ENCODE results near the gene CDC34. TPM values are rescaled to one million over a fixed set of nuclear protein-coding genes. Genes with fewer than 3 reads are reported as not detected.

Gene CDC34
- total and polyA plus RNA-seq, 3 donors from 2014 or later: 149 to 249 (median 205) TPM

- H3K9me3 ChIP-seq: no peaks in the 10 kb centered on the region
- intact Hi-C loops (cut with DNase I; ENCODE audit: low total_unique reads): no loop called here
- 2 to 3% methylated on average over 36 to 45 of the region's 45 CpGs for WGBS, 2 donors
These were observed 39.5 kb downstream of the CDC34 start for GRCh38 chr19:570937-571565.

DNA sequence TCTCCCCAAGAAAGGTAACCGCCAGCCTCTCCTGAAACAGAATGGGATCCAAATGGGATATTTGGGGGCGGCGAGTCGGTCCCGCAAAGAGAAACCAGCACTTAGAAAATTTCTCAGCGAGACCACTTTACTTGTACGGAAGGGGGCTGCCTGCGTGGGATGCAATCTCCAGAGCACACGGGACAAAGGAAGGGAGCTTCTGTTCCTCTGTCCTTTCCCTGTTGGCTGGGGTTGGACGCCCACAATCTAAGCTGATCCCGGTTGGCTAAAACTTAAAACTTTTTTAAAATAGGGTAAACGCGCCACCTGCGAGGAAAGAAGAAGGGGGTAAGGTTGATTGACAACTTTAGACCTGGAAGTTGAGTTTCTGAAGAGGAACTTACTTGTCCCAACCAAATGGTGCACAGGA lies 40.0 kb downstream of the CDC34 start:
- Histone ChIP-seq H3K4me3 (peak overlapping the region; percentile 98 to 100), H3K36me3 (ENCODE audit: low read depth, missing control alignments) (no peaks in the 10 kb centered on the region), H3K9me3 (no peaks in the 10 kb centered on the region), H3K27me3 (no peaks in the 10 kb centered on the region), H3K4me1 (peaks cover 42% of the 10 kb centered on the region), H3K27ac (peak overlapping the region; percentile 44 to 70)
- TF ChIP-seq POLR2A (IDR thresholded peaks at IDR 0.05) (no peak), CTCF (IDR thresholded peaks at IDR 0.05) (no peak)
- no peak for DNase-seq
- WGBS, 2 donors: 1 to 2% methylated on average over 14 of the region's 14 CpGs
- intact Hi-C loops (cut with DNase I; ENCODE audit: low total_unique reads): no loop called here

More at GRCh38 chr19:570937-571565, 39.5 kb downstream of the CDC34 start:
- TF ChIP-seq POLR2A (IDR thresholded peaks at IDR 0.05): no peak
- no peak for TF ChIP-seq CTCF (IDR thresholded peaks at IDR 0.05)
- H3K4me1 ChIP-seq: peaks cover 37% of the 10 kb centered on the region
- peak overlapping the region; percentile 98 to 100 for H3K4me3 ChIP-seq
- H3K27ac ChIP-seq: peak overlapping the region; percentile 44 to 70
- DNase-seq: peak; percentile 59
- no peaks in the 10 kb centered on the region for H3K36me3 ChIP-seq (ENCODE audit: low read depth, missing control alignments)
- no peaks in the 10 kb centered on the region for H3K27me3 ChIP-seq

- H3K9me3 ChIP-seq: no peaks in the 10 kb centered on the region
- H3K4me3 ChIP-seq: peak within 1 kb of the TSS; percentile 98 to 100
- 0% methylated on average over 16 to 75 of the region's 79 CpGs for whole genome bisulfite sequencing, 2 donors
- peak within 1 kb of the TSS; percentile 93 to 97 for H3K27ac ChIP-seq
- H3K4me1 ChIP-seq: peaks cover 49% of the 10 kb centered on the region
- H3K27me3 ChIP-seq: no peaks in the 10 kb centered on the region
- DNase-seq: peak; percentile 98
- H3K36me3 ChIP-seq (ENCODE audit: low read depth, missing control alignments): no peaks in the 10 kb centered on the region
- intact Hi-C loops (cut with DNase I; ENCODE audit: low total_unique reads): no loop called here
- peak; percentile 99 for TF ChIP-seq POLR2A (IDR thresholded peaks at IDR 0.05)
- peak in 2 of 3 experiments; percentile 7 to 16 for TF ChIP-seq CTCF (IDR thresholded peaks at IDR 0.05)
These were observed 40.7 kb downstream of the CDC34 start, which contains the start of gene BSG for GRCh38 chr19:572140-572742. Gene BSG (plus strand): TSS chr19:572596. CDS start chr19:572635, 39 bp downstream.

GRCh38 chr19:572743-573518 lies 41.4 kb downstream of the CDC34 start:
- Histone ChIP-seq H3K4me3 (peak overlapping the region; percentile 98 to 100), H3K27me3 (no peaks in the 10 kb centered on the region), H3K36me3 (ENCODE audit: low read depth, missing control alignments) (no peaks in the 10 kb centered on the region), H3K4me1 (peaks cover 49% of the 10 kb centered on the region), H3K9me3 (no peaks in the 10 kb centered on the region), H3K27ac (peak overlapping the region; percentile 93 to 97)
- intact Hi-C loops (cut with DNase I; ENCODE audit: low total_unique reads): no loop called here
- DNase-seq: peak; percentile 59
- no peak for TF ChIP-seq POLR2A (IDR thresholded peaks at IDR 0.05)
- TF ChIP-seq CTCF (IDR thresholded peaks at IDR 0.05): peak in 1 of 3 experiments; percentile 3
- WGBS, 2 donors: 0 to 2% methylated on average over 16 of the region's 55 CpGs
